GM23248 (cell line): Measurements from ENCODE around the gene SERINC2.

Experiments
- EZH2 ChIP-seq: fragments of 200-600 bp; sonication (generic); IDR thresholded peaks from 2 replicates; pipeline ENCODE4 v1.6.1; 2018; ENCODE audit warnings: antibody characterized with exemption, mild to moderate bottlenecking; ENCODE audit not compliant: insufficient read depth, poor library complexity, severe bottlenecking
- EZH2phosphoT487 ChIP-seq: fragments of 200-600 bp; sonication (generic); IDR thresholded peaks from 2 replicates; pipeline ENCODE4 v1.6.1; 2018; ENCODE audit warnings: antibody characterized with exemption, moderate library complexity, mild to moderate bottlenecking, low read depth; ENCODE audit not compliant: insufficient read depth

GRCh38 chr1:31405578-31406245 lies 7.3 kb upstream of the SERINC2 start:
- no peak for TF ChIP-seq EZH2
- TF ChIP-seq EZH2phosphoT487: no peak
